ENCODE results near the gene ZMIZ1. TPM values are rescaled to one million over a fixed set of nuclear protein-coding genes. Genes with fewer than 3 reads are reported as not detected.
A peak's percentile ranks its signal among the peaks of the same experiment; 100 is the strongest.

The ZMIZ1 gene
- total and polyA plus RNA-seq, 12 donors, result 6.6 to 113 (median 55.1) TPM

GRCh38 chr10:79203014-79203644 lies 134.4 kb downstream of the ZMIZ1 start:
- Histone ChIP-seq H3K27ac (peak overlapping the region in 1 of 5 donors; percentile 47), H3K27me3 (no peaks in the 10 kb centered on the region), H3K4me3 (no peak overlapping the region), H3K36me3 (replicated peaks in 1 of 2) (peaks cover 0 to 33% of the 10 kb centered on the region in 2 donors), H3K9me3 (replicated peaks in 1 of 3) (no peaks in the 10 kb centered on the region), H3K4me1 (replicated peaks in 1 of 2) (no peaks in the 10 kb centered on the region)
- WGBS, 4 donors, result 72 to 81% (median 80%) methylated on average over 12 to 13 of the region's 13 CpGs
- intact Hi-C loops (cut with DNase I), result no loop called here
- DNase-seq, result no peak
- TF ChIP-seq POLR2A (IDR thresholded peaks at IDR 0.05), result no peak
- TF ChIP-seq, protein P1, sequence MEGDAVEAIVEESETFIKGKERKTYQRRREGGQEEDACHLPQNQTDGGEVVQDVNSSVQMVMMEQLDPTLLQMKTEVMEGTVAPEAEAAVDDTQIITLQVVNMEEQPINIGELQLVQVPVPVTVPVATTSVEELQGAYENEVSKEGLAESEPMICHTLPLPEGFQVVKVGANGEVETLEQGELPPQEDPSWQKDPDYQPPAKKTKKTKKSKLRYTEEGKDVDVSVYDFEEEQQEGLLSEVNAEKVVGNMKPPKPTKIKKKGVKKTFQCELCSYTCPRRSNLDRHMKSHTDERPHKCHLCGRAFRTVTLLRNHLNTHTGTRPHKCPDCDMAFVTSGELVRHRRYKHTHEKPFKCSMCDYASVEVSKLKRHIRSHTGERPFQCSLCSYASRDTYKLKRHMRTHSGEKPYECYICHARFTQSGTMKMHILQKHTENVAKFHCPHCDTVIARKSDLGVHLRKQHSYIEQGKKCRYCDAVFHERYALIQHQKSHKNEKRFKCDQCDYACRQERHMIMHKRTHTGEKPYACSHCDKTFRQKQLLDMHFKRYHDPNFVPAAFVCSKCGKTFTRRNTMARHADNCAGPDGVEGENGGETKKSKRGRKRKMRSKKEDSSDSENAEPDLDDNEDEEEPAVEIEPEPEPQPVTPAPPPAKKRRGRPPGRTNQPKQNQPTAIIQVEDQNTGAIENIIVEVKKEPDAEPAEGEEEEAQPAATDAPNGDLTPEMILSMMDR (IDR thresholded peaks at IDR 0.05), result no peak

DNA sequence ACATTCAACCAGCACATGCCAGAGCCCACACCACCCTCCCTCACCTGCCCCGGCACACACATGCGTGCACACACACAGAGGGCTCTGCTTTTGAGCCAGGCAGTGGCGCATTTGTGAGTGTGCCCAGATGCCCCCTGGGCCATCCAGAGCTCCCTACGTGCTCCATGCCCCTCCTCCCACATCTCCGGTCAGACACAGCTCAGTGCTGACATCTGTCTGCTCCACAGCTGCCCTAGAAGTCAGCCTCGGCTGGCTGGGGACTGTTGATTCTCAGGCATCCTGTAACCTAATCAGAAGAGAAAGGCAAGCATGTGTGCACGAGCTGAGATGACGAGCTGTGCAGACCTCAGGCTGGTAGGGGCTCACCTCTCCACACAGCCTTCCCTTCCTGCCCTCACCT lies 135.1 kb downstream of the ZMIZ1 start:
- H3K4me3 ChIP-seq, result no peak overlapping the region
- WGBS, 4 donors, result 72 to 81% (median 76%) methylated on average over 7 to 8 of the region's 8 CpGs
- H3K4me1 ChIP-seq (replicated peaks in 1 of 2), result no peaks in the 10 kb centered on the region
- peak overlapping the region in 1 of 5 donors; percentile 47 for H3K27ac ChIP-seq
- intact Hi-C loops (cut with DNase I), result no loop called here
- H3K27me3 ChIP-seq, result no peaks in the 10 kb centered on the region
- H3K36me3 ChIP-seq (replicated peaks in 1 of 2), result peaks cover 0 to 40% of the 10 kb centered on the region in 2 donors
- no peaks in the 10 kb centered on the region for H3K9me3 ChIP-seq (replicated peaks in 1 of 3)
- peak in 1 of 7 donors; percentile 91 for DNase-seq
- TF ChIP-seq, protein P1 (IDR thresholded peaks at IDR 0.05), result no peak
- no peak for TF ChIP-seq POLR2A (IDR thresholded peaks at IDR 0.05)

DNA sequence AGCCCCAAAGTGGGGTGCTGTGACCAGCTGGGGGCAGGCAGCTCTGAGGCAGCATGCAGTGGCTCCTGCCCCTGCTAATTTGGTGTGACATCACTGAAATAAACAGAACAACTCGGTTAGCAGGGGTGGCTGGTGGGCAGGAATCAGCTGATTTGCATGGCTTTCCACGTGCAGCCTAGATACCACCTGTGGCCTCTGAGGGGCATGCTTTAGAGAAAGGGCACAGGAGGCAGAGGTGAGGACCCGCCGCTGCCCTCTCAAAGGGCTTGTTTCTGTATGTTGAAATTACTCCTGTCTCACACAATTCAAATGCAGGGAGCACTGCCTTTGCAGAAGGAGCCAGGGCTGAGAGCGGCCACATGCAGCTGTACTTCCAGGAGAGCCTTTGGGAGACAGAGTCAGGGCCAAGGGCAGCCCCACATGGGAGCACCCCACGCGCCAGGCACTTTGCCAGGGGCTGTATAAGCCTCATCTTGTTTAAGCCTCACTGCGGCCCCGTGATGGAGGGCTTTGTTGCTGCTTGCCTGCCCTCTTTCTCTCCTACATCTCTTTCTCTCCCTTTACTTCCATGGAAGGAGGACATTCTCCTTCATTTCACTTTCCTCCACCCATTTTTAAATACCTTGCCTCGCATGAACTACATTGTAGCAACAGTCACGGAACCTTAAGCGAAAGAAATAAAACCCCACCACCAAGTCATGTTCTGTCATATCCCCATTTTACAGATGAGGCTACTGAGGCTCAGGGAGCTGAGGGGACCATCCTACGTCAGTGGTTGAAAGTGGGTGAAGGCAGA lies 137.7 kb downstream of the ZMIZ1 start:
- TF ChIP-seq, protein P1 (IDR thresholded peaks at IDR 0.05), result no peak
- TF ChIP-seq POLR2A (IDR thresholded peaks at IDR 0.05), result no peak
- H3K36me3 ChIP-seq (replicated peaks in 1 of 2), result peaks cover 0 to 61% of the 10 kb centered on the region in 2 donors
- no peaks in the 10 kb centered on the region for H3K27me3 ChIP-seq
- no peak overlapping the region for H3K27ac ChIP-seq
- no peak for DNase-seq
- no peaks in the 10 kb centered on the region for H3K9me3 ChIP-seq (replicated peaks in 1 of 3)
- intact Hi-C loops (cut with DNase I), result no loop called here
- WGBS, 4 donors, result 86 to 92% (median 89%) methylated on average over 11 to 13 of the region's 13 CpGs
- H3K4me1 ChIP-seq (replicated peaks in 1 of 2), result no peaks in the 10 kb centered on the region
- H3K4me3 ChIP-seq, result no peak overlapping the region

DNA sequence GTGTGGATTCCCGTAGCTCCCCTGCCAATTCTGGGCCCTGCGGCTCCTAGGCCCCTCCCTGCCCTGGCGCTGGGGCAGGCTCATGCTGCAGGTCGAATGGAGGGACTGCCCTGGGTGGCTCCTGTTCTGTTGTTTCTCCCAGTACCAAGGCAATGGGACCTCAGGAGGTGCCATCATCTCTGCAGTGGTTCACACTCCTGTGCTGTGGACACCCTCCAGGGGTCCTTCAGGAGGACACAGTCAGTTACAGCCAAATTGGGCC lies 138.3 kb downstream of the ZMIZ1 start:
- no peak for DNase-seq
- Histone ChIP-seq H3K27me3 (no peaks in the 10 kb centered on the region), H3K27ac (no peak overlapping the region), H3K36me3 (replicated peaks in 1 of 2) (peaks cover 0 to 57% of the 10 kb centered on the region in 2 donors), H3K4me1 (replicated peaks in 1 of 2) (no peaks in the 10 kb centered on the region), H3K4me3 (no peak overlapping the region), H3K9me3 (replicated peaks in 1 of 3) (no peaks in the 10 kb centered on the region)
- intact Hi-C loops (cut with DNase I), result no loop called here
- TF ChIP-seq, protein P1 (IDR thresholded peaks at IDR 0.05), result no peak
- no peak for TF ChIP-seq POLR2A (IDR thresholded peaks at IDR 0.05)
- WGBS, 4 donors, result 80 to 91% (median 88%) methylated on average over 1 to 4 of the region's 4 CpGs; no CpG with 5 or more reads in 1 of the 4 donors

Measured in adrenal gland (tissue), 12 donors.